ENCODE measurements around the gene JMJD6.
A peak's percentile ranks its signal among the peaks of the same experiment; 100 is the strongest.
"Not testable (repeated sequence)": the region's sequence is repeated elsewhere in the genome, so short reads cannot be mapped to it uniquely, and the experiment has no call there.

Gene JMJD6

DNA sequence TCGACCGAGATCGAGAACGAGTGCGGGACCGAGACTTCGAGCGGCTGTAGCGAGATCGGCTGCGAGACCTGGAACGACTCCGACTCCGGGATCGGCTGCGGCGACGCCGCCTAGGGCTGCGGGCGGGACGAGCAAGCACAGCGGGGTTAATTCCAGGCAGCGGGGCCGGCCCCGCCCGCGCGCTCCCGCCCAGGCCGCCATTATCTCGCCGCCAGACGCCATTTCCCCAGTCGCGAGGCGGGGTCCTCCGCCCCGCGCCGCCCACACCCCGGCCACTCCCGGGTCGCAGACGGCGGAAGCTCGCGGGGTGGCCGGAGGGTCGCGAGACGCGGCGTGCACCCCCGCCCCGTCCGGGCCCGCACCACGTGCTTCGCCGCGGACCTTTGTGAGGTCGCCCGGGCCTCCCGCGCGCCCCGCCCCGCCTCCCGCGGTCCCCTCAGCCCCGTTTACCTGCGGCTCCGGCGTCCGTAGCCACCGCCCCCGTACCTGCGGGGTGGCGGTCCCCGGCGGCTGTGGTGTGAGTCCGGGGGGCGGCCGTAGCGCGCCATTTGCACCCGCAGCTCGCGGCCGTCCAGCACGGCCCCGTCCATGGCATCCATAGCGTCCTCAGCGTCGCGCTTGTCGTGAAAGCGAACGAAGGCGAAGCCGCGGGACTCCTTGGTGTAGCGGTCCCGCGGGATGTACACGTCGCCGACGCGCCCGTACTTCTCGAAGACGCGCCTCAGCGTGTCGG lies 10.1 kb upstream of the JMJD6 start:
- peak; percentile 83 to 91 (median 85) for DNase-seq

DNA sequence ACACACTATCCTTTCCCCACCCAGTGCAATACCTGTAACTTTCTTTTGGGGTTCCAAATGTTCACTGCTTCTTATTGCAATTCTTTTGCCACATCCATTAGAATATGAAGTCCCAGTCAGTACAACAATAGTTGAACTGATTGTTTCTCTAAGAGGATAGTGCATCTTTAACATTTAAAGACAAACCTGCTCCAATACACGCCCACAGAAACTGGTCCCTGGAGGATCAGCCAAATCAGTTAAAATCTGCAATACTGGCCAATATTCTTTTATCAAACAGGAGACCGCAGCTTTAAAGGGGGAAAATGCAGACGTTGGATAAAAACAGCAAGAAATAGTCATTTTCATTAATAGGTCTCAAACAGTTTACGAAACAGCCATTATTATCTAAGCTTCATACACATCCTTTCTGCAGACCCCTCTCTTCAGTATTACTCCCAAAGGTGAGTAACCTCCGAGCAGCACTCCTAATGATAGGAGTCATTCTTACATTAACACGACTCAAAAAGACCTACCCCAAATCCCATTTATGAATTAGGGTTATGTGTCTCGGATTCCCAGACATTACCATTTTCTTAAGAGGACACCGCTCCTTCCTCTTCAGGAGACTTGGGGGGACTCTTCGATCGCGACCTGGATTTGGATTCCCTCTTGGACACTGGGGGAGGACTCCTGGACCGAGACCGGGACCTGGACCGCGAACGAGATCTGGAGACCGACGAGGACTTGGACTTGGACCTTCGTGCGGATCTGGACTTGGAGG lies 9.4 kb upstream of the JMJD6 start:
- DNase-seq, result no peak

DNA sequence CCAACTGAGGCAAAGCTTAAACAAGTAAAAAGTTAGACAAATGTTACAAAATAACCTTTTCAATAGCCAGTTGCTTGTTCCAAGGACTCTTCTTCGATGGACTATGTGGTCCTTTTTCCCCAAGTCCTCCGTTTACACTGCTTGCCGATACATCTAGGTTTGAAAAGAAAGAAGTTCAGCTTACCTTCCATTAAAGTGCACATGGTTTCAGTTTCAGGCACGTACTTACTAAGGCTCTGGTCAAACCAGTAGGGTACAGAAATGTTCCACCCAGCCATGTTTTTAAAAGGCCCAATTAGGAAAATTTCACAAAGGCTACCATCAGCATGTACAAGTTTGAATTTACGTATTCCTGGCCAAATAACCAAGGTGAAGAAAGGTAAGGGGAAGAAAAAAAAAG lies 8.6 kb upstream of the JMJD6 start:
- DNase-seq, result peak; percentile 45 to 59 (median 51)

DNA sequence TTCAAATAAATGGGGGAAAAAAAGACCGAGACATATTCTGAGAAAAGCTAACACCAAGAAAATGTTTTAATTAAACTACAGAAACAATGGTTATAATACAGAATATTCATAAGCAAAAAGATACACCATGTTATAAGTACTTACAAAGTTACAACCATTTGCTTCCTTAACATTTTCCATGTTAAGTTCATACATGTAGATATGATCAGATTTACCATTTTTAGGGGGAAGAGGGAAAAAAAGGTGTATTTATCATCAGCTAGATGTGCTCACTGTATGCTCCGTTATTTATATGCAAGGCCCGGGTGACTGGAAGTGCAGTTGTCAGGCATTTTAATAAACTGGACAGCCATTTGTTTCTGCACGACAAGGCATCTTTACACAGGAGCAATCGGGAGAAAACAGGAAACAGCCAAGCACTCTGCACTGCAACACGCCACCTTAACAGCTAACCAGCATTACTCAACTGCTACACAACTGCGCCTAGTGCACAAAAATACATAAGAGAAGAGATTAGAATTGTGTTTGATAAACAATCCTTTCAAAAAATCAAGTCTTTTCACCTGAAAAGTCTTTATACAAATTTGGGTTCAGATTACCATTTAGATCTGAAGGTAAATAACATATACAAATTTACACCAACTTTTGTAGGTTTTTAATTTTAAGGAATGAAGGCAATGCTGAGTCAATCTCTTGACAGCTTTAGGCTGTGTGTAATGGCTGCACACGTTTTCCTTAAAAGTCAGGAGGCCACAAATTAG lies 7.9 kb upstream of the JMJD6 start:
- DNase-seq, result peak; percentile 41 to 55 (median 52)

DNA sequence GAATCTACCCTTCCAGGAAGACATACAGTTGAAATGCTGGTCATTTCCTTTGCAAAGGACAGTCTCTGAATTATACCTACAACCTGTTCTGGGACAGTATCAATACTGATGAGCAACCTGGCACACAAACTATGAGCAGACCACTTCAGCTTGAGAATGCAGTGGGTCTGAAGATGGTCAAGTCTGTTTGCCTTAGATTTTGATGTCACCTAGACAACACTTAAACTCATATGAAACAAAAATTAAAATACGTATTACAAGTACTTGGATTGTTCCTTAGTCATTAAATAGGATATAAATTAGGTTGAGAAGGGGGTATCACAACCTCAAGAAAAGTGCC lies 7.2 kb upstream of the JMJD6 start:
- DNase-seq, result no peak

DNA sequence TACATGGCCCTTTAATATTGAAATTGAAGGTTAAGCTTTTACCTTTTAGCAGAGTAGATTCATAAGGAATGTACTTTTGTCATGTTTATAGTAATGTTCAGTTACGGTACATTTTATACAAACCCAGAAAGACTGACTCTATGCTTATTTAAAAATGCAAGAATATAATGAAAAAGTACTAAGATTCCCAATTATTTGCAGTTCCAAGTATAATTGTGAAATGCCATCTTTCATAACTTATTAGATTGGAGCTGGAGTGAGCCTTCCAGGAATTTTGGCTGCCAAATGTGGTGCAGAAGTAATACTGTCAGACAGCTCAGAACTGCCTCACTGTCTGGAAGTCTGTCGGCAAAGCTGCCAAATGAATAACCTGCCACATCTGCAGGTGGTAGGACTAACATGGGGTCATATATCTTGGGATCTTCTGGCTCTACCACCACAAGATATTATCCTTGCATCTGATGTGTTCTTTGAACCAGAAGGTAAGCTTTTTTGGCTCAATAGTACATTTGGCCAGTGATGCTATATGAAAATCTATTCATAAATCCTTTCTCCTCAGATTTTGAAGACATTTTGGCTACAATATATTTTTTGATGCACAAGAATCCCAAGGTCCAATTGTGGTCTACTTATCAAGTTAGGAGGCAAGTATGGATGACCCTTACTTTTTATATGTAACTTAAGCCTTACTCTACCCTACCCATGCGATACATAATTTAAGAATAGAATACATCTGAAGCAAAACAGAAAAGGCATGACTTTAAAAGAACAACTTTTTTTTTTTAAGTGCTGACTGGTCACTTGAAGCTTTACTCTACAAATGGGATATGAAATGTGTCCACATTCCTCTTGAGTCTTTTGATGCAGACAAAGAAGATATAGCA lies 6.6 kb upstream of the JMJD6 start:
- DNase-seq, result no peak

DNA sequence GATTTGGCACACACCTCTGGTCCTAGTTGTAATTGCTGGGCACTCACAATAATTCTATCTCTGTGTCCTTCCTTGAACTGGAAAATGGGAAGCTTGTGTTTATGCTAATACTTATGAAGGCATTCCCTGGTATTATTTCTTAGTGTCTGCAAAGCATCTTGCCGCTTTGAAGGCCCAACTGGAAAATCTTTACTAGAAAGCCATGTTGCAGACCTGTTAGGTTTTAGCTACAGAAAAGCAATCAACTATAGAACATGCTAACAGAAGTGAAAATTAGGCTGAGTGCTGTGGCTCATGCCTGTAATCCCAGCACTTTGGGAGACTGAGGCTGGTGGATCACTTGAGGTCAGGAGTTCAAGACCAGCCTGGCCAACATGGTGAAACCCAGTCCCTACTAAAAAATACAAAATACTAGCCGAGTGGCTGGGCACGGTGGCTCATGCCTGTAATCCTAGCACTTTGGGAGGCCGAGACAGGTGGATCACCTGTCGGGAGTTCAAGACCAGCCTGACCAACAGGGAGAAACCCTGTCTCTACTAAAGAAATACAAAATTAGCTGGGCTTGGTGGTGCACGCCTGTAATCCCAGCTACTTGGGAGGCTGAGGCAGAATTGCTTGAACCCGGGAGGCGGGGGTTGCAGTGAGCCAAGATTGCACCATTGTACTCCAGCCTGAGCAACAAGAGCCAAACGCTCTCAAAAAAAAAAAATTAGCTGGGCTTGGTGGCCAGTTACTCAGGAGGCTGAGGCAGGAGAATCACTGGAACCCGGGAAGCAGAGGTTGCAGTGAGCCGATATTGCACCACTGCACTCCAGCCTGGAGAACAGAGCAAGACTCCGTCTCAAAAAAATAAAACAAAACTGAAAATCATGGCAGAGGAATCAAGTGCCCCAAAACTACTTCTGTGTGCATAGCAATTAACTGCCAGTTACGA lies 5.7 kb upstream of the JMJD6 start:
- DNase-seq, result not testable (repeated sequence)

DNA sequence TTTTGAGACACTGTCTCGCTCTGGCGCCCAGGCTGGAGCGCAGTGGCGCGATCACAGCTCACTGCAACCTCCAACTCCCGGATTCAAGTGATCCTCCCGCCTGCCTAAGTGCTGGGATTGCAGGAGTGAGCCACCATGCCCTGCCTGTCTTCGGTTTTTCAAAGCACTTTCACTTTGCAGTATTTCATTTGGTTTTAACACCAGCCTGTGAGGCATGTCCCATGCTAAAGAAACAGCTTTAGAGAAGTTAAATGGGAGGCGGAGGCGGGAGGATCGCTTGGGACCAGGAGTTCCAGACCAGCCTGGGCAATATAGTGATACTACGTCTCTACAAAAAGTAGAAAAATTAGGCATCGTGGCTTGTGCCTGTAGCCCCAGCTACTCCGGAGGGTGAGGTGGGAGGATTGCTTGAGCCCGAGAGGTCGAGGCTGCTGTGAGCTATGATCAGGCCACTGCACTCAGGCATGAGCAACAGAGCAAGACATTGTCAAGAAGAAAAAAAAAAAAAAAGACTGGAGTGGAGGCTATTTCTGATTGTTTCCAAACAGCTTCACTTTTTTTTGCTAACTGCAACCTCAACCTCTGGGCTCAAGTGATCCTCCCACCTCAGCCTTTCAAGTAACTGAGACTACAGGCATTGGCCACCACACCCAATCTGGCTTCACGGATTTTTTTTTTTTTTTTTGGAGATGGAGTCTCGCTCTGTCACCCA lies 1.5 kb upstream of the JMJD6 start:
- peak; percentile 56 to 68 (median 67) for DNase-seq

DNA sequence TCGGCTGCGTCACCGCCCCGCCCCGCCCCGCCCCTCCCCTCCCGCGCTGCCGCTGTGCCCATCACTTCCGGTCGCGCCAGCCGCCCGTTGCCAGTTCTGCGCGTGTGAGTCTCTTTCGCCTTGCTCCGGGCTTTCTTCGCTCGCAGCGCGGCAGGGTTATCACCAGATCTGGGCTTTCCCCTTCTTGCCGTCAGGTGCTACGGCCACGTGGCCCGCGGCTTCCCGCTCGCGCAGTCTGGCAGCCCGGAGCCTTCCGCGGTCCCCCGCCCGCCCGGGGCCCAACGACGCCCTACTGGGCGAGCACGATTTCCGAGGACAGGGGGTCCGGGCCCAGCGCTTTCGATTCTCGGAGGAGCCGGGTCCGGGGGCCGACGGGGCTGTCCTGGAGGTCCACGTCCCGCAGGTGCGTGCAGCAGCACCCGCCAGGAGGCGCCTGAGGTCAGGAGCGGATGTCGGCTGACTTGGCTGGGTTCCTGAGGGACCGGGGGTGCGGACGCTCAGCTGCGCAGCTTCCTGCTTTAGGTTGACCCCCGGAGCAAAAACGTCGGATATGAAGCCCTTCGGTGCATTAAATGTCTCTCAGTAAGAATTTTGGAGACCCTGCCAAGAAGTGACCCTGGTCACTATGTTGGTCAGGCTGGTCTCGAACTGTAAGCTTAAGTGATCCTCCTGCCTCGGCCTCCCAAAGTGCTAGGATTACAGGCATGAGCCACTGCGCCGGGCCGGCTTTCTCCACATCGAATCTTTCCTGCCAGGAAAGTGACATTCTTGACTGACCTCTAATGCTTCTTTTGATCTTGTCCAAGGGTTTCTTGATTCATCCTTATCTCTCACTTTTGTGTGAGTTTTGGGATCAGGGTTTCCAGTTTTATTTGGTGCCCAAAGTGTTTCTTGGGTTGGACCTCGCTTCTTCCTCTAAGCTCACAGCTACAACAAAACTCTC lies 641 bp upstream of the JMJD6 start, which contains the start of gene METTL23:
TSS of gene METTL23 (plus strand) at position 64 of the 943 bp plus-strand sequence. CDS start 2,872 bp downstream, outside the sequence.
- DNase-seq, result peak; percentile 60 to 77 (median 67)

DNA sequence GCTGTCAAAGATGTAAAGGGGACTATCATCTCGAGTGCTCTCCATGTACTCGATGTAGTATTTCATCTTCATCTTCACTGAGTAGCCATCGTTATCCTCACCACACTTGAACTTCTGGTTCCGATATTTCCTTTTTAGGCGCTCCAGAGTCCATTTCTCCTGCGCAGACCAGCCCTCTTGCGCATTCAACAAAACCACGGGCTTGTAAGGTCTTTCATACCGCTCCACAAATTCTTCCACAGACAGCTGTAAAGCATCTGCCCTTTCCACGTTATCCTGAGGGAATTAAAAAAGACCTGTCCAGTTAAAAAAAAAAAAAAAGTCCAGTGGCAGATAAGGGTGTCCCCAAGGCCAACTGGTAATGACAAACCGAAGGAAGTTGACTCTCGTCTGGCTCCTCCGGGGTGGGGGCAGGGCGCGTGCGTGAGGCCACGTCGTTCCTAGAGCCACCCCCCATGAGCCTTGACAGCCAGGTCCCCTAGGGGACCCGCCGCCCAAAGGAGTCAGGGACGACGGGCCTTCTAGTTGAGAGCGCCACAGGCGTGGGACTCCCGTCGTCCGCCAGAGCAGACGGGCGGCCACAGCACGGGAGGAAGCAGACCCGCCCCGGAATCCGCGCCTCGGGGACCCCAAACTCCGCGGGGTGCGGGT lies 701 bp downstream of the JMJD6 start:
- peak; percentile 69 to 86 (median 72) for DNase-seq

DNA sequence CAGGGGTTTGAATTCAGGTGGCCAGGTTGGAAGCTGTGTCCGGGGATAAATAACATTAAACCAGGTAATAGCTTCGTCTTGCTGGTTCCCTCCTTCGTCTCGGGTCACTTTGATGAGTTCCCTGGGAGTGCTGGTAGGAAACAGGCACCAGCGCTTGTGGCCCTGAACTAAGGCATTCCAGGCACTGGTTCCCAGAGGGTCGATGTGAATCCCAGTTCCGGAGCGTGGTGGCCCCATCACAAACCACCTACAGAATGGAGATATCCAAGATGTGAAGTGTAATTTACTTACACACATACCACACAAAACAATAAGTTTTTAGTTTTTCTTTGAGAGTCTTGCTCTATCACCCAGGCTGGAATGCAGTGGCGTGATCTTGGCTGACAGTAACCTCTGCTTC lies 2.6 kb downstream of the JMJD6 start:
- no peak for DNase-seq

DNA sequence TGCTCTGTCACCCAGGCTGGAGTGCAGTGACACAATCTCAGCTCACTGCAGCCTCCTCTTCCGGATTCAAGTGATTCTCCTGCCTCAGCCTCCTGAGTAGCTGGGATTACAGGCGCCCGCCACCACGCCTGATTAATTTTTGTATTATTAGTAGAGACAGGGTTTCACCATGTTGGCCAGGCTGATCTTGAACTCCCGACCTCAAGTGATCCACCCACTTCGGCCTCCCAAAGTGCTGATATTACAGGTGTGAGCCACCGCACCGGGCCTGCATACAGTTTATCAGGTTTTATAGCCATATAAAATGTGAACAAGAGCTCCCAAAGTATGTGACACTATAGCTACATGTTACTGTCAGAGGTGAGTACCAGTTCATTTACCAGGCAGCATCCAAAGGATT lies 3.4 kb downstream of the JMJD6 start:
- not testable (repeated sequence) for DNase-seq

DNA sequence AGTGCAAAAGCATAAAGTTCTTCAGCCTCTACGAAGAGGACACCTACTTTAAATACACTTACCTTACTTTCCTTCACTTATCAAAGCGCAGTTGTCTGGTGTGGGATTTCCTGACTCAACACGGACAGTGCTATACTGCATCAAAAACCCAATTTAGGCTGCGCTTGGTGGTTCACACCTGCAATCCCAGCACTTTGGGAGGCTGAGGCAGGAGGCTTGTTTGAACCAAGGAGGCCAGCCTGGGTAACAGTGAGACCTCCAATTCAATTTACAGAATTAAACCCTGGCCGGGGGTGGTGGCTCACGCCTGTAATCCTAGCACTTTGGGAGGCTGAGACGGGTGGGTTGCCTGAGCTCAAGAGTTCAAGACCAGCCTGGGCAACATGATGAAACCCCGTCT lies 4.1 kb downstream of the JMJD6 start:
- no peak for DNase-seq

DNA sequence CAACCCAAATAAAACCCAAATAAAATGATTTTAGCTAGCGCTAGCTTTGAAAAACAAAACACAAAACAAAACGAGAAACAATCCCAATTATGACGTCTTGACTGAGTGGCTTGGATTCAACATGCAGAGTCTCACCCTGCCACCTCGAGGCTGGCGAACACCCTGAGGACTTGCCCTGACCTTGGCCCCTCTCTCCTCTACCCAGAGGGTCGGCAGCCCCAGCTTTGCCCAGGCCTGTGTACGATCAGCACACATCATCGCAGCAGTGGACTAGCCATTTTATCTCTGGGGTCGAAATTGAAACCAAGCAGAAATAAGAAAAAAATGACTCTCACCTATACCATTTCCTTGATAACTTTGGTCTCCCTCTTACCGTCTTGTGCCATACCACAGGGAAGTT lies 4.9 kb downstream of the JMJD6 start:
- no peak for DNase-seq

DNA sequence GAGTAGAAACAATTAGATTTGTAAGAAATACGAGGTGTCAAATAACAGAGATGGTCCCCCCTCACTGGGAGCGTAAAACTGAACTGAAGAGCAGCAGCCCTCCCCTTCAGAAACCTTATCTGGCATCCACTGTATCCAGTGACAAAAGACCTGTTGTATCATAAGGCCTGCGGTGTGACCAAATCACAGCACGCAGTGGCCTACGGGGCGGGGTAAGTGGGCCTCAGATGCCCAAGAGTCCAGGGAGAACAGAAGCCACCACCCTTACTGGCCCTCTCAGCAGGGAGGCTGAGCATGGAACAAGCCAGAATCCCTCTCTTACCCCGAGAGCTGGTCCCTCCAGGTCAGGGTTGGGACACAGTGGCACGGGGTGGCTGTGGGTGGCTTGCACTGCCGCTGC lies 5.5 kb downstream of the JMJD6 start:
- DNase-seq, result no peak

DNA sequence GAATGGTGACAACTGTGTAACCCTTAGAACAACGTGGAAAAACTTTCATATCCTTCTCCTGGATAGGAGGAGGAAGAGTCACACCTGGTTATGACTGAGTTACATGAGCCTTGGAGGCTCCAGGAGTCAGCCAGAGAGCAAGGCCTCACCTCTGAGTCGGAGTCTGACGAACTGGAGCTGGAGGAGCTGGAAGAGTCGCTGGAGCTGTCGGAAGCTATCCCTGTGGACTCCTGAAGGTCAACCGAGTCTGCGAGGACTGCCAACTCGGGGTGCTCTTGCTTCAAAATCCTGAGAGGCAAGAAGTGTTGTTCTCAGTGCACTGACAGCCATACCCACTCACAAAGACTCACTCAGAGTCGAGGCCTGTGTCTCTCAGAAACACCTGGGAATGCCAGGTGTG lies 6.2 kb downstream of the JMJD6 start:
- DNase-seq, result no peak

DNA sequence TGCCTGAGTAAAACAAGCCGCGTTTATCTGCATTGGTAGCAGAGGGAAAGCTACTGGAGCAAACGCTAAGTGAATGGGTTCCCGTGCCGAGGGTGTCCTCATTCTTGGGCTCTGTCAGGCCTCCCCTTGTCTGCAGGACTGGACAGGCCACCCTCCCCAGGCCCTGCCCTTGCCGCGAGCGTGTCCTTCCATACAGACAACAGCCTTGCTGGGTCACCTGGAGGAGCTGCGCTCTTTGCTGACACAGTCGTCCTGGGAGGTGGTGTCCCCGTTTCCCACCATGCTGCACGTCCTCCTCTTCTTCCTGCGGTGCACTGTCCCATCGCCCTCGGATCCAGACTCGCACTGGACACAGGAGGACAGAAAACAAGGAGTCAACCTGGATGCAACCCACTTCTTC lies 7.9 kb downstream of the JMJD6 start:
- DNase-seq, result no peak

DNA sequence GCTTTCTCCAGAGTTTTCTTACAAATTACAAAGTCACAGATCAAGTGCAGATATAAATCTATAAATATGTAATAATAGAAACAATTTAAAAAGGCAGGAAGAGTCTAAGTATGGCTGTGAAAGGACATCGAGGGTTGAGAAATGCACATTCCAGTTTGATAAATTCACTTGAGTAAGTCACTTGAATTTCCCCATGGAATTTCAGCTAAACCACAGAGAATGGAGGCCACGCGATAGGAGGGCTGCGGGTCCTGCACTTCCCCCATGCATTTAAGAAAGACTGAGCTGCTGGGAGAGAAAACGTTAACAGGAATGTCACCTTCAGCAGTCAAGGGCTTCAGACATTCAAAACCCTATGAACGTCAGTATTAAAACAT lies 9.6 kb downstream of the JMJD6 start:
- DNase-seq, result peak in 1 of 3 donors; percentile 40
